ENCODE measurements around the gene ST6GALNAC2. TPM values are rescaled to one million over a fixed set of nuclear protein-coding genes. Genes with fewer than 3 reads are reported as not detected.

ST6GALNAC2 gene
- total RNA-seq, 4 donors from 2014 or later: 5.4 to 27.1 (median 10.6) TPM

- 64 to 81% methylated on average over 6 to 13 of the region's 15 CpGs for WGBS, 2 donors (ENCODE audit: low coverage in 1 of 2)
- Histone ChIP-seq H3K4me1 (peaks cover 0 to 25% (median 5%) of the 10 kb centered on the region in 3 donors), H3K4me3 (no peak overlapping the region), H3K36me3 (no peaks in the 10 kb centered on the region), H3K27me3 (peaks cover 29% of the 10 kb centered on the region), H3K27ac (no peak overlapping the region), H3K9me3 (no peaks in the 10 kb centered on the region)
- no peak for ATAC-seq
- TF ChIP-seq EP300 (IDR thresholded peaks at IDR 0.05) (no peak), POLR2A (IDR thresholded peaks at IDR 0.05) (no peak), CTCF (IDR thresholded peaks at IDR 0.05) (no peak), POLR2AphosphoS5 (IDR thresholded peaks at IDR 0.05) (no peak)
Measured at GRCh38 chr17:76519048-76519966, 66.4 kb downstream of the ST6GALNAC2 start.

GRCh38 chr17:76517638-76518038 is 68.0 kb downstream of the ST6GALNAC2 start:
- Histone ChIP-seq H3K27me3 (peaks cover 29% of the 10 kb centered on the region), H3K27ac (no peak overlapping the region), H3K9me3 (no peaks in the 10 kb centered on the region), H3K4me1 (peaks cover 0 to 16% (median 0%) of the 10 kb centered on the region in 3 donors), H3K4me3 (no peak overlapping the region), H3K36me3 (no peaks in the 10 kb centered on the region)
- TF ChIP-seq CTCF (IDR thresholded peaks at IDR 0.05) (no peak), POLR2AphosphoS5 (IDR thresholded peaks at IDR 0.05) (no peak), POLR2A (IDR thresholded peaks at IDR 0.05) (no peak), EP300 (IDR thresholded peaks at IDR 0.05) (no peak)
- WGBS, 2 donors (ENCODE audit: low coverage in 1 of 2): no CpG with 5 or more reads among the region's 11 CpGs
- ATAC-seq: no peak

Small RNA genes within 50 kb of the gene (small RNA-seq; reads per million reads assigned to genes)
- gene AC015802.2 (0 reads per million in 4 donors), gene SNORD1A (0 reads per million in 4 donors), gene SNORD1B (291 to 2,411 (median 1,046) reads per million in 4 donors)

Other genes with a start within 250 kb of the ST6GALNAC2 start
- 10 to 100 TPM; 44.7 to 48.5 (median 46.6) TPM for gene PRPSAP1, start 231.9 kb downstream of the ST6GALNAC2 start, total RNA-seq
- gene SPHK1, start 201.3 kb downstream of the ST6GALNAC2 start, total RNA-seq: 10 to 100 TPM; 14.7 to 29.2 (median 18.9) TPM
- 10 to 100 TPM; 13.0 to 19.8 (median 15.2) TPM for gene UBE2O, start 132.7 kb downstream of the ST6GALNAC2 start, total RNA-seq
- not detected for gene AANAT, start 118.3 kb downstream of the ST6GALNAC2 start, total RNA-seq
- 10 to 100 TPM in 1 of 4 donors, 1 to 10 TPM in 3; 7.3 to 20.5 (median 8.5) TPM for gene RHBDF2, start 84.4 kb downstream of the ST6GALNAC2 start, total RNA-seq
- 10 to 100 TPM; 12.6 to 23.2 (median 18.8) TPM for gene CYGB, start 48.2 kb downstream of the ST6GALNAC2 start, total RNA-seq
- 10 to 100 TPM in 1 of 4 donors, 1 to 10 TPM in 2, under 1 TPM in 1; 0.57 to 11.2 (median 2.3) TPM for gene PRCD, start 45.8 kb downstream of the ST6GALNAC2 start, total RNA-seq
- gene ST6GALNAC1, start 57.9 kb upstream of the ST6GALNAC2 start, total RNA-seq: 1 to 10 TPM in 3 of 4 donors, under 1 TPM in 1; 0.47 to 9.6 (median 3.7) TPM
- 100 to 1,000 TPM; 333 to 451 (median 412) TPM for gene MXRA7, start 125.1 kb upstream of the ST6GALNAC2 start, total RNA-seq
- gene JMJD6, start 140.7 kb upstream of the ST6GALNAC2 start, total RNA-seq: 10 to 100 TPM; 39.0 to 53.8 (median 47.2) TPM
- gene METTL23, start 141.0 kb upstream of the ST6GALNAC2 start, total RNA-seq: 10 to 100 TPM; 19.2 to 52.6 (median 25.1) TPM
- gene SRSF2, start 151.5 kb upstream of the ST6GALNAC2 start, total RNA-seq: 100 to 1,000 TPM; 106 to 194 (median 148) TPM
- gene MFSD11, start 152.3 kb upstream of the ST6GALNAC2 start, total RNA-seq: 10 to 100 TPM; 18.4 to 27.8 (median 20.9) TPM